Measurements from ENCODE around the gene ARPC4.

GRCh38 chr3:9815986-9816385 lies 23.1 kb downstream of the ARPC4 start:
- TF ChIP-seq GATA2 (IDR thresholded peaks at IDR 0.05; ENCODE audit: low read depth, low read length) = no peak
- no peak for TF ChIP-seq GATA3 (IDR thresholded peaks at IDR 0.05; ENCODE audit: low read depth, low read length)

All from SH-SY5Y (cell line).